Bone marrow (tissue), 2 donors: ENCODE results near the gene PPIL1.

Source experiments
- DNase-seq, 2 donors: peaks; one replicate each; lab custom pipeline; 2025; lab: John Stamatoyannopoulos, UW

PPIL1 gene

DNA sequence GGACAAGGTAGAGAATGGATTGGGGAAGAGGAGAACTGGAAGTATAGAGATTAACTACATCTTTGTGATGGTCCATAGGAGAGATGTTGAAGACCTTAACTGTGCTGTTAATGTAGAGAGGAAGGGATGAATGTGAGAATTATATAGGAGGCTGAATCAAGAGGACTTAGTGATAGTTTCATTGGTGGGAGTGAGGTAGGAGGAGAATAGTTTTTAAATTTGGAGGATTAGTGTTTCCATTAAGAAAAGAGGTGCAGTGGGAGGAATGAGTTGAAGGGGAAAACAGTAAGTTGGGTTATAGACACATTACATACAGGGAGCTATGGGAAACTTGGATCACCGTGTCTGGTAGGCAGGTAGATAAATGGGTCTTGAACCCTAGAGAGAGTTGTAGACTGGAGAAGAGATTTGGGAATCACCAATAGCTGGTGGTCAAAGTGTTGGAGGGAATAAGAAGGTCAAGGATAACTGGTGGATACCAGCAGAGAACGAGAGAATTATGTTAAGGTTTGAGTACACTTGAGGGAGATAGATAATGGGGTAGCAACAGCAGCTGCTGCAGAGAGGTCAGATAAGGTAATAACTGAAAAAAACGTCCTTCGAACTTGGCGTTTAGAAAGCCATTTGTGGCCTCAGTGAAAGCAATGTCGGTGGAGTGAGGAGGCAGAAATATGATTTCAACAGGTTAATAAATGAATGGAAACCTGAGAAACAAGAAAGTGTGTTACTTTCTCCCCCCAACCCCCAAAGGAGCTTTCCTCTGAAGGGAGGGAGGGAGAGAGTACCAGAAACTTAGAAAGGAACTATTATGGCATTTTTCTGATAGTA is 14.3 kb upstream of the PPIL1 start:
- DNase-seq, result no peak

DNA sequence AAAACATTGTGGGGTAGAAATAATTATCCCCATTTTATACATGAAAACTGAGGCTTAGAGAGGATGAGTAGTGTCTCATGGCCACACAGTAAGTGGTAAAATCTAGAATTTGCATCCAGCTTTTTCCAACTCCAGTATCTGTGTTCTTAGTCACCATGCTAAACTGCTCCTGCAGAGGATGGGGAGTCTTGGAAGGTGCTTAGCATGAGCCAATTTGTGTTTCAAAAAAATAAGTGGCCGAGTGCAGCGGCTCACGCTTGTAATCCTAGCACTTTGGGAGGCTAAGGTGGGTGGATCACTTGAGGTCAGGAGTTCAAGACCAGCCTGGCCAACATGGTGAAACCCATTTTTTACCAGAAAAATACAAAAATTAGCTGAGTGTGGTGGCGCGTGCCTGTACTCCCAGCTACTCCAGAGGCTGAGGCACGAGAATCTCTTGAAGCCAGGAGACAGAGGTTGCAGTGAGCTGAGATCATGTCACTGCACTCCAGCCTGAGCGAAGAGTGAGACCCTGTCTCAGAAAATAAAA is 13.6 kb upstream of the PPIL1 start:
- no peak for DNase-seq

DNA sequence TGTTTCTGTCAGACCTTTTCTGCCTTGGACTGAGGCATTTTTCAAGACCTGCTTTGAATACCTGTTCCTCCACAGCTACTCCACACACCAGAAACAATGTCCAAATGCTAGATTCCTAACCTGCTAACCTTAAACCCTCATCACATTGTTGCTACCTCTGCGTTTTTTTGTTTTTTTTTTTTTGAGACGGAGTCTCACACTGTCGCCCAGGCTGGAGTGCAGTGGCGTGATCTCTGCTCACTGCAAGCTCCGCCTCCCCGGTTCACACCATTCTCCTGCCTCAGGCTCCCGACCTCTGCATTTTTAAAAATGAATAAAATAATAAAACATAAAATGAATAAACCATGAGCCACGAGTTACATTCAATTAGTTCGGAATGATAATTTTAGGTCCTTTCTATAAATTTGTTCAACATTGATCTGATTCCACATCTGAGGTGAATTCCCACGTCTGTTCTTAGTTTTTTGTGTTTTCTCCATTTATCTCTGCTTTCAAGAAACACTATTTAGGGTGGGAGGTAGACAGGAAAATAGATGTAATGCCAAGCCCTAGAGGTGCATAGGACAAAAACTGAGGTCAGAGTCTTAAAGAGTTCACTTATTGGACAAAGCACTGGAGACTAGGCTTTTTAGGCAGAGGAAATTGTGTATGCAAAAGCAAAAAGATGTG is 12.5 kb upstream of the PPIL1 start:
- DNase-seq, result no peak

DNA sequence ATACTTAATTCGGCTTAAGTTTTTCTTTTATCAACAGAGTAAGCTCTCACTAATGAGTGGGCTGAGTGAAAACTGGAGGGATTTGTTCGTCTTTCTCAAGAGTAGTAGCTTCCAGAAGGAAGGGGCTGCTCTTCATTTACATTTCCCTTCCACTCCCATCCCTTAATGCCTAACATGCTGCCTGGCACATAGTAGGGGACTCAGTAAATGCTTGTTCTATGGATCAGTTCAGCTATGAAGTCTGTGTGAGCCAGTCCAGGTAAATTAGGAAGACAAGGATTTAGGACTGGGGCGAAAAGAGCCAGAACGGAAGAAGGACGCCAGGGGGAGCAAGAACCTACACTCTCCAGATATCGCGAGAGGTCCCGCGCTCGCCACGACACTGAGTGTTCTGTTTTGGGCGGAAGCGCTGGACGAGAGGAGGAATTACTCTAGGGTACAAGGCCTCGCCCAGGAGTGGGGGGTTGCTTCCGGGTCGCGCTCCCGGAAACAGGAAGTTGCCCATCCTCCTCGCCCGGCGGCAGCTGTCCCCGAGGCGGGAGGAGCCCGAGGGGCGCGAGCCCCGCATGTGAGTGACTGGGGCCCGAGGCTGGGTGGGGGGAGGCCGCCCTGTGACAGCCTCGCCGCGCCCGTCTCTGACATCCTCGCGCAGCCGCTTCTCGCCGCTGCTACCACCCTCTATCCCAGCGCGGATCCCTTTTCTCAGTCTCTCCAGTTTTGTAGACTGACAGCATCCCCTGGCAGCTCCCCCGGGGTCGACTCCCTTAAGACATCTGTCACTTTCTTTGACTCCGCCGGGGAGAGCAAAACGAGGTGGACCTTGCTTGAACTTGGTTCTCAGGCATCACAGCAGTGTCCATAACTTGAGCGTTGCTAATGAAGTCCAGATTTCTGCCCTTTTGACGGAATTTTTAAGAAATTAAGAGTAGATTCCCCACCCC is 11.1 kb upstream of the PPIL1 start, which contains the start of gene C6orf89:
Gene C6orf89 (plus strand): TSS at position 492 of the 941 bp plus-strand sequence. CDS start 13,493 bp downstream, outside the sequence.
- DNase-seq, result peak; percentile 87 to 96

DNA sequence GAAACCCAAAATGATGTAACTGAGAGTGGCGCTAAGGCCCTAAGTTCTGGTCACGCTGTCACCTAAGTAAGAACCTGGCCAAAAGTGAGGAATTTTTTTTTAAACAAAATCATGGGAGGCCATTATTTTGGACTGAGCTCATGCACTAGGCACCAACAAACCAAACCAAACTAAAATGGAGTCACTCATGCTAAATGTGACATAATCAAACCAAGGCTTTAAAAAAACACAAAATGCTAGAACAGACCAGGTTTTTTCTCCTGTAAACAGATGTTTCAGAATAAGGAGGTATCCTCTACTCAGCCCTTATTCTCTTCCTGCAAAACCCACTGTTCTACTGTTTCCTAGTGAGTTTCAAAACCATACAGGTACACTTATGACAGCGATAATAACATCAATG is 10.0 kb upstream of the PPIL1 start:
- no peak for DNase-seq

DNA sequence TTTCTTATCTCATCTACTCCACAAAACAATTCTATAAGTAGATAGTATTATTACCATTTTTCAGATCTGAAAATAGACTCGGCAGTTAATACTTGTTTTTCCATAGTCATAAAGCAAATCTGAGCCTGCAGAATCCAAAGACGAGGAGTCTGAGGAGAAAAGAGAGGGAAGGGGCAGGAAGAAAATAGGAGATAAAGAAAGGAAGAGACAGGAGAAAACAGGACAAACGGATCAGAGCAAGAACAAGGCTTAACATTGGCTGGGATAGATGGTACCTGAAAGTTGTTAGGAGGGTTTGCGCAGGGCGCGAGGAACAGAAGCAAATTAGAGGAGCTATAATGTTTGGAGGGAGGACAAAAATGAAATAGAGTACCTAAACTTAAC is 639 bp upstream of the PPIL1 start:
- no peak for DNase-seq

DNA sequence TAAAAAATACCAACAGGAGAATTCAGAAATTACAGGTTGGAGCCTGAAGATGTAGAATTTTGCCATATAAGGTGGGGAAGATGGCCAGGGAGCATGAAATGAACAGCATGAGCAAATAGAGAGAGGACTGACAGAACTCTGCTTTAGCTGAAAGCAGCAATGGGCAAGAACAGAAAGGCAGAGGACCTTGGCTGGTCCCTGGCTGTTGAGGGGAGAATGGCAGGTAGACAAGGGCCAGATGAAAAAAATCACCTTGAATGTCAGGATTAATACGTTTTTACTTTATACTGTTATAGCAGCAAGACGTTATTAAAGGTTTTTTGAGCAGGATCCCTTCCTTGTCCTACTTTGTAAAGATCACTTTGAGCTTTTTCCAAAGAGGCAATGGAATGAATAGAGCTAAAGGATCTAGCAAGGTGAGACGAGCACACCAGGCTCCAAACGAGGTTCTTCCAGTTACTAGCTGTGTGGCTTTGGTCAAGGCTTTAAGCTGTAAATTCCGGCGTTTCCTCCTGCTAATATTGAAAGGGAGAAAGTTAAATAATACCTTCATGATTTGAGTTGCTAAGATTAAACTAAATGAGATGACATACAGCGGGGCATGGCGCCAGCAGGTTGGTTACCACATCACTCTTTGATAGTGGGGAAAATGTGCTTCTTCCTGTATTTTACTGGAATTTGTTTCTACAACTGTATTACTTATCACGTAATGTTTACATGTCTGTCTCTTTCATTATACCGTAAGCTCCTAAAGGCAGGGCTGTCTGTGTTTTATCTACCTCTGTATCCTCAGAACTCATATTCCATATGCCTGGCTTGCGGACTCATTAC is 776 bp downstream of the PPIL1 start:
- no peak for DNase-seq

DNA sequence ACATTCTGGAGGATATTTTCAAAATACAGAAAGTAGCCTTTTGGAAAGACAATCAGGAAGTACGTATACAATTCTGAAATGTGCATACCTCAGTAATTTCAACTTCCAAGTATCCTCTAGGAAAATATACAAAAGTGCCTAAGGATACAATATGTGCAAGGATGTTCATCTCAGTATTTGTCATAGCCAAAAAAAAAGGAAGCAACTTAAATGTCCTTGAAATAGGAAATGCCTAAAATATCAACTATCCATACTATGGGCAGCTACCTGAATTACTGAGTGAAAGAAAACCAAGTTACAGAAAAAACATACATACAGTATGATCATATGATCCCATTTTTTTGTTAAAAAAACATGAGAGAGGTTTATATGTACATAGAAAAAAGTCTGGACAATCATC is 1.5 kb downstream of the PPIL1 start:
- DNase-seq, result no peak

DNA sequence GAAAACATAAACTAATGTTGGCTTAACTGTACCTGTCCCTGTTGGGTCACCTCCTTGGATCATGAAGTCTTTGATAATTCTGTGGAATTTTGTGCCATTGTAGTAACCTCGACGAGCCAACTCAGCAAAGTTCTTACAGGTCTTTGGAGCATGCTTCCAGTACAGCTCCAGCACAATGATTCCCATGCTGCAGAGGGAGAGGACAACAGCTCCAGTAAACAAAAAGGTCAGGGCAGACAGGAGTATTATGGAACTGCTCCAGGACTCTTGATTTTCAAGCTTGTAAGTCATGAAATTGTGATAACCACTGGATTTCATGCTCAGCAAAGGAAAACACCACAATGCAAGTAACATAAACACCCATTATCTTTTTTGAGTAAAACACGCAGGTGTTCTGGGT is 2.9 kb downstream of the PPIL1 start:
- DNase-seq, result no peak

DNA sequence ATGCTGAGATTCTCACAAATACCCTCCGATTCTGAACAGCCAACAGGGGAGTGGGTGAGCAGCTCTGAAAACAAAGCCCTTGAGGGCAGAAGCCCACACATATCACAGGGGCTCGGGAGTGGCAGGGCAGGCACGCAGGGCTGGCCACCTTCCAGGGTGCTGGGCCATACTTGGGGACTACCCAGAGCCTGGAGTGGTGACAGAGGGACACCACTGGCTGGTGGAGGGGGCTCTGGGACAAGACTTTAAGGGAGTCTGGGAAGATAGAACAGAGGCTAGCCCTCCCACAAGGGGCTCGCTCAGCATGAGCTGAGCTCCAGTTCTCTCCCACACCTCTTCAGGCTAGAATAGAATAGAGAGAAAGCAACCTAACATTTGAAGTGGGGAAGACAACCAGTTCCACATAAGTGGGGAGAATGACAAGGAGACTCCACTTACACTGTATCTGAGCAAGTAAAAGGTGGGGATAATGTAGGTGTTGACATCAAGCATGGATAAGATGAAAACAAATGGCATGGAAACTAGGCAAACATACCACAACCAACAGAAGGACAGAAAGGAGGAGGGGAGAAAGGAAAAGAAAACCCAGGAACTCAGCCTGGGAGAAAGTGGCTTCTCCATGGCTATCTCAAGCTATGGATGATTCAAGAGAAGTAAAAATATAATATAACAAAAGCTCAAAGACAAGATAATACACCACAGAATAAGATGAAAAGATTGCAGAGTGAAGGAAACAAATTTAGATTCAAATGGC is 7.0 kb downstream of the PPIL1 start:
- DNase-seq, result no peak

DNA sequence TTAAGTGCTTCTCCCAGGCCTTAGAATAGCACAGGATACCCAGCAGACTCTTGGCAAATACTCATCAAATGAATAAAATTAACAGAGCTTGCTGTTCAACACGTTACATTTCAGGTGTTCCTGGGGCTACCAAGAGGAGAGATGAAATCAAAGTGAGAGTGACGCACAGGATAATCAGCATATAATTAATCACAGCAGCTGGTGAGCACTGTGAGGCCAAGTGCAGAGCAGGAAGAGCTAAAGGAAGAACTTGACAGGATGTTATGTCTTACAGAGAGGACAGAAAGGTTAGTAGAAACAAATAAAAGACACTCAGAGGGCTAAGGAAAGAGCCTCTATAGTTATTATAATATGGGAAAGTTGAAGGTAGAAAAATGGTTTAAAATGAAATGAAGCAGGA is 8.8 kb downstream of the PPIL1 start:
- DNase-seq, result no peak

DNA sequence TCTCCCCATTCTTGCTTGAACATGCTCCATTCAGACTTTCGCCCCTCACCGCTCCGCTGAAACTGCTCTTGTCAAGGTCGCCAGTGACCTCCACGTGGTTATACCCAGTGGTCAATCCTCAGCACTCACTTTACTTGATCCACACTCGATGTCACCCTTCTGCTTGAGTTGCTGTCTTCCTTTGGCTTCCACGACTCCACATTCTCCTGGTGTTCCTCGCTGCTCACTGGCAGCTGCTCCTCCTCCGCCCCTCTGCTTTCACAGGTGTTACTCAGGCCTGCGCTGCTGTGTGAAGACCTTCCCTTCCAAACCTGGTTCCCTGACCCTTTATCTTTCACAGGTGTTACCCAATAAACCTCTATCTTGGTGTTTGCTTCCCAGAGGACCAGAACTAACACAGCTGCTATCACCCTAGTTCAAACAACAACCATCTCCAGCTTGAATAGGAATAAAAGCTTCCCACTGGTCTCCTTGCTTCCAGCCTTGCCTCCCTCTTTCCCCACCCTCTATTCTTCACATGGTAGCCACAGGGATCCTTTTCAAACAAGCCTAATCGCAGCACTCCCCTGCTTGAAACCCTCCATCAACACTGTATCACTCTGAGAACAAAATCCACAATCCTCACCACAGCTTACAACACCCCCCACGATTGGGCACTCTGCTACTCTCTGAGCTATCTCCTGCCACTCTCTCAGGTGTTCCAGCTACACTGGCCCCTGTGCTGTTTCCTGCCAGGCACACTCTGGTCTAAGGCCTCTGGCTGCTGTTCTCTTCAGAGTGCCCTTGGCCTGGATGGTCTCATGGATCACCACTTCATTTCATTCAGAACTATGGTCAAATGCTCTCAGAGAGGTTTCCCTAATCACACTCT is 10.7 kb downstream of the PPIL1 start:
- no peak for DNase-seq

DNA sequence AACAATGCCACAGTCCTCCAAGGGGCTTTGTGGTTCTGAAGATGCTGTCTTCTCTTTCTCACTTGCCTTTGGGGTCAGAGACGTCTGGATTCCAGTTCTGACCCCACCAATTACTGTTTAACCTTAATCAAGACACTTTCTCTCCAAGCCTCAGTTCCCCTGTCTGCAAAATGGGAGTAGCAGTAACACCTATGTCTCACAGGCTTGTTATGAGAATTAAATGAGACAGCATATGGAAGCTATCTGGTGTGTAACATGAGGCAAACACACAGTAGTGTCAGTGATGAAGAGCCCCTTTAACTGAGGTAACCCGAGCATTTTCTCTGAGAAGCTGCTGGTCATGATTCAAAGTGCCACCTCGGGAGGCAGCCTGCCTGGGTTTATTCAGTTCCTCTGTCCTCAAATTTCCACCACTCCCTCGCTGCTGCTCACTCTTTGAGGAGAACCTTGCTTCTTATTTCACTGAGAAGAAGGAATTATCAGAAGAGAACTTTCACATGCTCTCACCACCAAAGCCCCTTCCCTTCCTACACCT is 11.7 kb downstream of the PPIL1 start:
- no peak for DNase-seq

DNA sequence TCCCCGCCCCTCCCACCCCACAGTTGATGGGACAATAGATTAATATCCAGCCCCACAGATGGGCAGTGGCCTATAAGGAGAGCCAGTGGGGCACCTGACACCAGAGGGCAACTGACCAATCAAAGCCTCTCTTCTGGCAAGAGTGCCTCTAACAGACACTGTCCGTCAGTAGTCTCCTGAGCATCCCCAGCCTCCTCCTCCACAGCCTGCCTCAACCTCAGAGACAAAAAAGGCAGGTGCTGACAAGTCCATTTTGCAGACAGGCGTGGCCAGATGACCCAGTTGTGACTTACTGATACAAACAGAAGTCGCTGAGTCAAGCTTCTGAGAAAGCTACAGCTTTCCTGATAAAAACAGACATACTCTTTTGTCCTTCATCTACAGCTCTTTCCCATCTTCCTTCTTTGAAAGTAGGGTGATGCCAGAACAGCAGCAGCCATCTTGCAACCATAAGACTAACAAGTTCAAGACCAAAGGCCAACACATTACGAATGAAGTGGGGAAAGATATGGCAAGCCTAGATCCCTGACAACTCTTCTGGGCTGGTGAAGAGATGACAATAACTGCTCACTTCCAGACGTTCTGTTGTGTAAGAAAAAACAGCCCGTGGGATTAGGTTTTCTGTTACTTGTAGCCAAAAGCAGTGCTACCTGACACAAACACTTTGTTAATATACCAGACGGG is 12.3 kb downstream of the PPIL1 start:
- DNase-seq, result no peak

DNA sequence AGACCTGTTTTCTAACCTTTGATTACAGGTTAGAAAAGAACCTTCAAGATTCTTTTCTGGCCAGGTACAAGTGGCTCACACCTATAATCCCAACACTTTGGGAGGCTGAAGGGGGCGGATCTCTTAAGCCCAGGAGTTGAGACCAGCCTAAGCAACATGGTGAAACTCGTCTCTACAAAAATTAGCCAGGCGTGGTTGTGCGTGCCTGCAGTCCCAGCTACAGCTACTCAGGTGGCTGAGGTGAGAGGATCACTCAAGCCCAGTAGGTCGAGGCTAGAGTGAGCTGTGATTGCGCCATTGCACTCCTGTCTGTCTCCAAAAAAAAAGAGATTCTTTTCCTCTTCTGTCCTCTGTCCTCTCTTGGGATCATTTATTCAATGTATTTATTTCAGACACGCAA is 14.5 kb downstream of the PPIL1 start:
- no peak for DNase-seq

DNA sequence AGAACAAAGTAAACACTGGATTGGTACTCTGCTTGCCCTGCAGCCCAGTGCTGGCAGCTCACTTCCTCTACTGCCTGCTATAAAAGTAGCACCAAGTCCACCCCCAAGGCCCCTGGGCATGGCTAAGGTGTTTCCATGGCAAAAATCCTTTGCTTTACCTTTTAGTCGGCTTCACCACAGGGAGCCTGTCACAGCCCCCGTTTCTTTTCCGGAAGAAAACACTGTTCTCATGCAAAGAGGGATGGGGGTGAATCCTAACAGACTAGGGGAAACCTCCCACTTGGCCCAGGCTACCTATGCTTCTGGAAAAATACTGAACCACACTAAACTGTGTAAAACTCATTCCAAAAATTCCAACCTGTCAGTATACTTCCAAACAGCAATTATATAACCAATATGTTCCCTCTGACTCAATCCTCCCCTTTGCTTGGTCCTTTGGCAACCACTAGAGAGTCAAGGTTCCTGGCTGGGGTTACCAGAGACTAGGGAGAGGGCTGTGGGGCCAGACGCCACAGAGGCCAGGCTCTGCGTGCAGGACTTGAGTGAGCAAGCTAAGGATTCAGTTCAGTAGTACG is 16.1 kb downstream of the PPIL1 start:
- DNase-seq, result no peak

DNA sequence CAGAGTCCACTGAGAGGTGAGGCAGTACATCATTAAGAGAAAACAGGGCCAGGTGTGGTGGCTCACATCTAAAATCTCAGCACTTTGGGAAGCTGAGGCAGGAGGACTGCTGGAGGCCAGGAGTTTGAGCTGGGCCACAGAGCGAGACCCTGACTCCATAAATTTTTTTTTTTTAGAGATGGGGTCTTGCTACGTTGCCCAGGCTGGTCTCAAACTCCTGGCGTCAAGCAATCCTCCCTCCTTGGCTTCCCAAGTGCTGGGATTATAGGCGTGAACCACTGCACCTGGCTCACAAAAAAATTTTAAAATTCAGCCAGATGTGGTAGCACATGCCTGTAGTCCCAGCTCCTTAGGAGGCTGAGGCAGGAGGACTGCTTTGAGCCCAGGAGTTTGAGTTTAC is 17.3 kb downstream of the PPIL1 start:
- DNase-seq, result no peak

DNA sequence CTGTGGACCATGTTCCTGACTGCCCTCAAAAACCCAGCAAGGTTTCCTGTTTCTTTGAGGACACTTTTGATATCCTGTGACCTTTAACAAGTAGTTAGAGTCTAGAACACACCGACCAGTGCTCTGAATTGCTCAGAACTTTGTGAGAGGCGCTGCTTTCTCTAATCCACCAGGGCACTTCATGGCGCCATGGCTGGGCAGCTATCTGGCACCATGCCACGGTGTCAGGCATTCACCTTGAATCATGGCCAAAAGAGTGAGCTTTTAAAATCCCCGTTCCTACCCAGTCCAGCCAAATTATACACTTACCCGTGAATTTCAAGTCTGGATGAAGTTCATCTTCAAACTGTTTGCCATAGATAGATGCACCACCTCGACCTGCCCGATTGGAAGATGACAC is 18.3 kb downstream of the PPIL1 start:
- DNase-seq, result no peak
